ENCODE data around the gene ADAMTS3.
"Not testable (repeated sequence)": the region's sequence is repeated elsewhere in the genome, so short reads cannot be mapped to it uniquely, and the experiment has no call there.

The ADAMTS3 gene

GRCh38 chr4:72553540-72554337, 15.3 kb downstream of the ADAMTS3 start:
- no peak for DNase-seq (ENCODE audit: low read depth in 4 of 4, low spot score in 1 of 4)

- DNase-seq (ENCODE audit: low read depth in 4 of 4, low spot score in 1 of 4) = no peak
These were observed 16.6 kb downstream of the ADAMTS3 start for GRCh38 chr4:72552447-72552846.

- DNase-seq (ENCODE audit: low read depth in 4 of 4, low spot score in 1 of 4) = no peak
These were observed 22.6 kb downstream of the ADAMTS3 start for GRCh38 chr4:72546456-72546855.

GRCh38 chr4:72540694-72541093, 28.3 kb downstream of the ADAMTS3 start:
- DNase-seq (ENCODE audit: low read depth in 4 of 4, low spot score in 1 of 4) = not testable (repeated sequence)

GRCh38 chr4:72538006-72538405, 31.0 kb downstream of the ADAMTS3 start:
- no peak for DNase-seq (ENCODE audit: low read depth in 4 of 4, low spot score in 1 of 4)

- DNase-seq (ENCODE audit: low read depth in 4 of 4, low spot score in 1 of 4) = no peak
These were observed 32.6 kb downstream of the ADAMTS3 start for GRCh38 chr4:72536443-72536842.

- DNase-seq (ENCODE audit: low read depth in 4 of 4, low spot score in 1 of 4) = no peak
These were observed 37.2 kb downstream of the ADAMTS3 start for GRCh38 chr4:72531768-72532290.

- no peak for DNase-seq (ENCODE audit: low read depth in 4 of 4, low spot score in 1 of 4)
These were observed 37.7 kb downstream of the ADAMTS3 start for GRCh38 chr4:72531322-72531721.

- DNase-seq (ENCODE audit: low read depth in 4 of 4, low spot score in 1 of 4) = no peak
These were observed 39.7 kb downstream of the ADAMTS3 start for GRCh38 chr4:72529148-72529822.

- no peak for DNase-seq (ENCODE audit: low read depth in 4 of 4, low spot score in 1 of 4)
These were observed 41.9 kb downstream of the ADAMTS3 start for GRCh38 chr4:72527038-72527646.

- DNase-seq (ENCODE audit: low read depth in 4 of 4, low spot score in 1 of 4) = no peak
These were observed 43.1 kb downstream of the ADAMTS3 start for GRCh38 chr4:72525938-72526337.

GRCh38 chr4:72522440-72522839, 46.6 kb downstream of the ADAMTS3 start:
- no peak for DNase-seq (ENCODE audit: low read depth in 4 of 4, low spot score in 1 of 4)

- DNase-seq (ENCODE audit: low read depth in 4 of 4, low spot score in 1 of 4) = no peak
These were observed 55.8 kb downstream of the ADAMTS3 start for GRCh38 chr4:72513227-72513626.

GRCh38 chr4:72507860-72508419, 61.1 kb downstream of the ADAMTS3 start:
- no peak for DNase-seq (ENCODE audit: low read depth in 4 of 4, low spot score in 1 of 4)

GRCh38 chr4:72507167-72507566, 61.9 kb downstream of the ADAMTS3 start:
- no peak for DNase-seq (ENCODE audit: low read depth in 4 of 4, low spot score in 1 of 4)

- no peak for DNase-seq (ENCODE audit: low read depth in 4 of 4, low spot score in 1 of 4)
These were observed 63.7 kb downstream of the ADAMTS3 start for GRCh38 chr4:72505314-72505744.

GRCh38 chr4:72500214-72500613, 68.8 kb downstream of the ADAMTS3 start:
- DNase-seq (ENCODE audit: low read depth in 4 of 4, low spot score in 1 of 4) = no peak

- no peak for DNase-seq (ENCODE audit: low read depth in 4 of 4, low spot score in 1 of 4)
These were observed 72.9 kb downstream of the ADAMTS3 start for GRCh38 chr4:72496119-72496518.

GRCh38 chr4:72494156-72494555, 74.9 kb downstream of the ADAMTS3 start:
- DNase-seq (ENCODE audit: low read depth in 4 of 4, low spot score in 1 of 4) = no peak

- DNase-seq (ENCODE audit: low read depth in 4 of 4, low spot score in 1 of 4) = no peak
These were observed 79.8 kb downstream of the ADAMTS3 start for GRCh38 chr4:72489267-72489666.

- DNase-seq (ENCODE audit: low read depth in 4 of 4, low spot score in 1 of 4) = no peak
These were observed 82.0 kb downstream of the ADAMTS3 start for GRCh38 chr4:72486991-72487390.

- no peak for DNase-seq (ENCODE audit: low read depth in 4 of 4, low spot score in 1 of 4)
These were observed 84.0 kb downstream of the ADAMTS3 start for GRCh38 chr4:72484981-72485380.
